GM18505 (cell line): Measurements from ENCODE around the gene SNN.
A peak's percentile ranks its signal among the peaks of the same experiment; 100 is the strongest.

Experiments used
- ATAC-seq: cut with Tn5 transposase; IDR thresholded peaks from one replicate; pipeline ENCODE4 v1.9.1; 2021; ENCODE audit not compliant: unreplicated experiment
- POLR2A ChIP-seq: IDR thresholded peaks from 4 replicates; pipeline ENCODE4 v1.6.1; 2011; ENCODE audit warnings: borderline replicate concordance; ENCODE audit not compliant: insufficient read depth, insufficient read length; ENCODE audit errors: extremely low read depth

Gene SNN

GRCh38 chr16:11699234-11699894 is 31.1 kb downstream of the SNN start:
- no peak for TF ChIP-seq POLR2A
- no peak for ATAC-seq

- no peak for ATAC-seq
- no peak for TF ChIP-seq POLR2A
These were observed 32.2 kb downstream of the SNN start for GRCh38 chr16:11700264-11701029.

GRCh38 chr16:11705311-11706025 is 37.2 kb downstream of the SNN start:
- no peak for TF ChIP-seq POLR2A
- ATAC-seq: no peak

- no peak for ATAC-seq
- TF ChIP-seq POLR2A: peak; percentile 27
These were observed 38.0 kb downstream of the SNN start for GRCh38 chr16:11706180-11706742.

GRCh38 chr16:11707679-11708197 is 39.5 kb downstream of the SNN start:
- ATAC-seq: no peak
- no peak for TF ChIP-seq POLR2A

- no peak for ATAC-seq
- TF ChIP-seq POLR2A: no peak
These were observed 40.2 kb downstream of the SNN start for GRCh38 chr16:11708421-11708820.

GRCh38 chr16:11711662-11712061 is 43.4 kb downstream of the SNN start:
- no peak for ATAC-seq
- no peak for TF ChIP-seq POLR2A

- TF ChIP-seq POLR2A: no peak
- no peak for ATAC-seq
These were observed 43.9 kb downstream of the SNN start for GRCh38 chr16:11712122-11712521.

- no peak for ATAC-seq
- no peak for TF ChIP-seq POLR2A
These were observed 47.1 kb downstream of the SNN start for GRCh38 chr16:11715246-11715947.

GRCh38 chr16:11716336-11716735 is 48.1 kb downstream of the SNN start:
- no peak for TF ChIP-seq POLR2A
- no peak for ATAC-seq

GRCh38 chr16:11717811-11718210 is 49.6 kb downstream of the SNN start:
- no peak for TF ChIP-seq POLR2A
- ATAC-seq: no peak

GRCh38 chr16:11719171-11719570 is 50.9 kb downstream of the SNN start:
- ATAC-seq: no peak

GRCh38 chr16:11719762-11720161 is 51.5 kb downstream of the SNN start:
- no peak for ATAC-seq
- no peak for TF ChIP-seq POLR2A

More at GRCh38 chr16:11719171-11719570, 50.9 kb downstream of the SNN start:
- TF ChIP-seq POLR2A: no peak
